ENCODE measurements around the gene RHBDF2. TPM values are rescaled to one million over a fixed set of nuclear protein-coding genes. Genes with fewer than 3 reads are reported as not detected.

RHBDF2 gene
- total and polyA plus RNA-seq, 3 donors from 2014 or later, result 9.7 to 30.2 (median 26.3) TPM

DNA sequence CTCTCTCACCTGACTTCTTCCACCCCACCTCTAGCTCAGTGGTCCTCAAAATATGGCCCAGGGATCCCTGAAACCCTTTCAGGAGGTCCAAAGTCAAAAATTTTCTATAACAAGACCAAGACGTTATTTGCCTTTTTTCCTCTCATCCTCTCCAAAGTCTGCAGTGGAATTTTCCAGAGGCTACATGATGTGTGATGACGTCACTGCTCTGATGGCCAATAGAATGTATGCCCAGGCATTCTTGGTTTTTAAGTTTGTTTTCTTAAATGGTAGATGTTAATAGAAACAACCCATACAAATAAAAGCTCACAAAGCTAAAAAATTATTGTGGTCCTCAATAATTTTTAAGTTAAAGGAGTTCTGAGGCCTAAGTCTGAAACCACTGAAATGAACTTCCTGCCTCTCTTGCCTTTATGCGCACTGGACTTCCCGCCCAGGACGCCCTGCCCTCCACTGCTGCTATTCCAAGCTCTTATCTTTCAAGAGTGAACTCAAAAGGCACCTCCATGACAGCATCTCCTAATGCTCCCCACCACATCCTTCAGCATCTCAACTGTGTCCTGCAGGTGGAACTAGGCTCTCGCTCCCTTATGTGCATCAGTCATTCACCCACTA, 61.8 kb downstream of the RHBDF2 start:
- H3K4me1 ChIP-seq, result no peaks in the 10 kb centered on the region
- H3K27ac ChIP-seq, result no peak overlapping the region
- no peak for DNase-seq
- intact Hi-C loops (cut with DNase I; ENCODE audit: low total_unique reads), result no loop called here
- no peak overlapping the region for H3K4me3 ChIP-seq
- H3K36me3 ChIP-seq (ENCODE audit: low read depth, missing control alignments), result no peaks in the 10 kb centered on the region
- H3K27me3 ChIP-seq, result no peaks in the 10 kb centered on the region
- TF ChIP-seq, protein P1, sequence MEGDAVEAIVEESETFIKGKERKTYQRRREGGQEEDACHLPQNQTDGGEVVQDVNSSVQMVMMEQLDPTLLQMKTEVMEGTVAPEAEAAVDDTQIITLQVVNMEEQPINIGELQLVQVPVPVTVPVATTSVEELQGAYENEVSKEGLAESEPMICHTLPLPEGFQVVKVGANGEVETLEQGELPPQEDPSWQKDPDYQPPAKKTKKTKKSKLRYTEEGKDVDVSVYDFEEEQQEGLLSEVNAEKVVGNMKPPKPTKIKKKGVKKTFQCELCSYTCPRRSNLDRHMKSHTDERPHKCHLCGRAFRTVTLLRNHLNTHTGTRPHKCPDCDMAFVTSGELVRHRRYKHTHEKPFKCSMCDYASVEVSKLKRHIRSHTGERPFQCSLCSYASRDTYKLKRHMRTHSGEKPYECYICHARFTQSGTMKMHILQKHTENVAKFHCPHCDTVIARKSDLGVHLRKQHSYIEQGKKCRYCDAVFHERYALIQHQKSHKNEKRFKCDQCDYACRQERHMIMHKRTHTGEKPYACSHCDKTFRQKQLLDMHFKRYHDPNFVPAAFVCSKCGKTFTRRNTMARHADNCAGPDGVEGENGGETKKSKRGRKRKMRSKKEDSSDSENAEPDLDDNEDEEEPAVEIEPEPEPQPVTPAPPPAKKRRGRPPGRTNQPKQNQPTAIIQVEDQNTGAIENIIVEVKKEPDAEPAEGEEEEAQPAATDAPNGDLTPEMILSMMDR (IDR thresholded peaks at IDR 0.05), result no peak
- no peaks in the 10 kb centered on the region for H3K9me3 ChIP-seq
- 88 to 96% methylated on average over 6 of the region's 6 CpGs for WGBS, 2 donors

DNA sequence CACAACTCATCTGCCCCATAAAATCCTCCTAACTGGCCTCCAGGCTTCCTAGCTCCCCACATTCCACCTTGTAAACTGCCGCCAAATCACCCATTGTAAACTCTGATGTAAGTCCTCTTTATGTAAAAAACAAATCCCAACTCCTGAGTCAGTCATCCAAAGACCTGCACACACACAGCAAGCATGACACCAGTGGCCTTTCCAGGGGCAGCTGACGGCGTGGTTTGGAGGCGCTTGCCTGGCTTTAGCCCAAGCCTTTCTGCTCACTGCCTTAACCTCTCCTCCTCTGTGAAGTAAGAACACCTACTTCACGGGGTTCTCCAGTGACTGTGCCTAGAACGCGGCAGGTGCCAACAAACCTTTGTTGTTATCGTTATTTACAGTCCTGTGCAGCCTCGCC, 62.3 kb downstream of the RHBDF2 start:
- 89 to 92% methylated on average over 9 of the region's 9 CpGs for WGBS, 2 donors
- no peak for TF ChIP-seq POLR2A (IDR thresholded peaks at IDR 0.05)
- TF ChIP-seq, protein P1 (IDR thresholded peaks at IDR 0.05), result no peak
- DNase-seq, result no peak
- H3K27me3 ChIP-seq, result no peaks in the 10 kb centered on the region
- H3K9me3 ChIP-seq, result no peaks in the 10 kb centered on the region
- no peaks in the 10 kb centered on the region for H3K36me3 ChIP-seq (ENCODE audit: low read depth, missing control alignments)
- no peak overlapping the region for H3K4me3 ChIP-seq
- no peak overlapping the region for H3K27ac ChIP-seq
- intact Hi-C loops (cut with DNase I; ENCODE audit: low total_unique reads), result no loop called here
- H3K4me1 ChIP-seq, result no peaks in the 10 kb centered on the region

DNA sequence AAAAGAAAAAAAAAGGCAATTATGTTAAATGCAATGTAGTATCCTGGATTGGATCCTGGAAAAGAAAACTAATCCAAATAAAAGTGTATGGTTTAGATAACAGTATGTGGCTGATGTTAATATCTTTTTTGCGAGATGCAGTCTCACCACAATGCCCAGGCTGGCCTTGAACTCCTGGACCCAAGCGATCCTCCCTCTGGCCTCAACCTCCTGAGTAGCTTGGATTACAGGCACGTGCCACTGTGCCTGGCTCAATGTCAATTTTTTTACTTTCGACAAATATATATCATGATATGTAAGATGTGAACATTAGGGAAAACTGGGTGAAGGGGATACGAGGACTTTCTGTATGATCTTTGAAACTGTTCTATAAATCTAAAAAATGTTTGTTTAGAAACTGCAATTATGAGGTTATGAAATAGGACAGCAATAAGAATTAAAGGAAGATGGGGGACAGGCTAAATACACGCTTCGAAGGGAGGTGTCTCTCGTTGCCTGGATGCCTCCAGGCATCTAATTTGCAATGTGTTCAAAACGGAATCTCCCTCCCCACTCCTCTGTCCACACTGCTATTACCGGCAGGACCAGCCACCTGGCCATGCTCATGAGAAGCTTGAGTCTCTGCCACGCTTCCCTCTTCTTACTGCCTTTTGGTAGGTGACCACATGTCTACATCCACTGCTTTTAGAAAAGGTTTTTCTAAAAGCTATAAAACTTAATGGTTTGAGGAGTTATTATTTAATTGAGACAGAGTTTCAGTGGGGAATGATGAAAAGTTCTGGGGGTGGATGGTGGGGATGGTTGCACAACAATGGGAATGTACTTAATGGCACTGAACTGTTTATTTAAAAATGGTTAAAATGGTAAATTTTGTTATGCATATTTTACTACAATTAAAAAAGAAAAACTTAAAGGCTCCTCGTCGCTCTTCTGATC, 63.5 kb downstream of the RHBDF2 start:
- H3K27me3 ChIP-seq, result no peaks in the 10 kb centered on the region
- intact Hi-C loops (cut with DNase I; ENCODE audit: low total_unique reads), result no loop called here
- DNase-seq, result no peak
- no peaks in the 10 kb centered on the region for H3K9me3 ChIP-seq
- no peaks in the 10 kb centered on the region for H3K4me1 ChIP-seq
- H3K36me3 ChIP-seq (ENCODE audit: low read depth, missing control alignments), result no peaks in the 10 kb centered on the region
- no peak overlapping the region for H3K27ac ChIP-seq
- H3K4me3 ChIP-seq, result no peak overlapping the region
- WGBS, 2 donors, result 76 to 77% methylated on average over 13 of the region's 13 CpGs
- TF ChIP-seq, protein P1 (IDR thresholded peaks at IDR 0.05), result no peak
- no peak for TF ChIP-seq POLR2A (IDR thresholded peaks at IDR 0.05)

GRCh38 chr17:76435751-76436150, 65.5 kb downstream of the RHBDF2 start:
- TF ChIP-seq POLR2A (IDR thresholded peaks at IDR 0.05), result no peak
- TF ChIP-seq, protein P1 (IDR thresholded peaks at IDR 0.05), result no peak
- Histone ChIP-seq H3K27ac (no peak overlapping the region), H3K4me1 (no peaks in the 10 kb centered on the region), H3K36me3 (ENCODE audit: low read depth, missing control alignments) (no peaks in the 10 kb centered on the region), H3K27me3 (no peaks in the 10 kb centered on the region), H3K4me3 (no peak overlapping the region), H3K9me3 (no peaks in the 10 kb centered on the region)
- intact Hi-C loops (cut with DNase I; ENCODE audit: low total_unique reads), result no loop called here
- WGBS, 2 donors, result 94 to 96% methylated on average over 11 of the region's 11 CpGs
- no peak for DNase-seq

All from testis (tissue), 3 donors.